Heart left ventricle (tissue), 13 donors: Measurements from ENCODE around the gene PAGR1.

ENCODE experiments used
- CTCF ChIP-seq, 12 donors: fragments of 200-600 bp; sonication (generic) in 4 of 12; IDR thresholded peaks; one replicate each; pipeline versions ENCODE4 v1.5.0 to v1.8.0; 2018 to 2022; ENCODE audit warnings: antibody characterized with exemption in 12 of 12, mild to moderate bottlenecking in 5 of 12
- POLR2A ChIP-seq, 2 donors: fragments of 450-650 bp; IDR thresholded peaks; one replicate each; pipeline ENCODE4 v1.6.1; 2017; ENCODE audit warnings: antibody characterized with exemption in 2 of 2, mild to moderate bottlenecking in 2 of 2, moderate library complexity in 2 of 2
- donor health status: ischemic (EF 13 %, LVEDD 7.1; RV severe dilation, severe dysfunction).
- donor health status: DM: no; HTN: yes; CAD: no.
- donor health status: DM: no; HTN: no; CAD: no.
- donor health status: ischemic (EF 25% LVEDD 6.9; RV normal size, moderate dysfunction).
- donor health status: ischemic (EF 25% LVEDD 5.7; RV mildly dilated, moderate dysfunction).
- donor health status: ischemic (EF 35%, LVEDD 5.7; RV mildly dilated, moderate dysfunction).
- donor health status: nonischemic (EF 11% LVEDD 7.7; RV severe dilation, severe dysfunction).
- donor health status: DM: yes; HTN: yes; CAD: no.
- donor health status: PGD.
- donor health status: ischemic (EF 29% LVEDD 5.4; RV normal size, mild dysfunction).
- donor health status: nonischemic (EF 23%, LVEDD 6.1; RV moderate dilation, normal function).

GRCh38 chr16:29862383-29862883, 46.5 kb downstream of the PAGR1 start:
- peak in 2 of 12 donors; percentile 8 to 17 for TF ChIP-seq CTCF (IDR thresholded peaks at IDR 0.05)
- TF ChIP-seq POLR2A (IDR thresholded peaks at IDR 0.05), result no peak
